CD4-positive, alpha-beta T cell (primary cell): ENCODE measurements around the gene ARID1B. TPM values are rescaled to one million over a fixed set of nuclear protein-coding genes. Genes with fewer than 3 reads are reported as not detected.

ENCODE experiments used
- ATAC-seq: fragments of 200-7000 bp; cut with Tn5 transposase; one replicate; pipeline ENCODE4 v1.10.0; 2022; ENCODE audit warnings: mild to moderate bottlenecking; ENCODE audit not compliant: poor library complexity
- CTCF ChIA-PET: fragments of 350-600 bp; sonication (Branson Sonifier 250); formaldehyde crosslinking; loops from one replicate; lab custom pipeline; 2021; ENCODE audit warnings: antibody characterized with exemption, inconsistent platforms; lab: Charles Lee
- POLR2A ChIA-PET: fragments of 350-600 bp; sonication (Branson Sonifier 250); formaldehyde crosslinking; loops from one replicate; lab custom pipeline; 2021; ENCODE audit warnings: antibody characterized with exemption, inconsistent platforms; lab: Charles Lee
- DNase-seq, 14 experiments: peaks; one replicate each; pipeline ENCODE4 v3.0.0-alpha.2; 2013 to 2020; ENCODE audit warnings: mixed read lengths in 2 of 14
- H3K27ac ChIP-seq, 2 donors: one replicate each; pipeline versions ENCODE4 v1.5.1 to v1.7.0; 2013; ENCODE audit warnings: low read length in 2 of 2, low read depth in 1 of 2, mild to moderate bottlenecking in 1 of 2
- H3K27me3 ChIP-seq, 2 experiments: 1 replicate in 1 of 2; 2 replicates in 1 of 2; pipeline versions ENCODE4 v1.6.1 to v1.7.0; 2013; ENCODE audit warnings: low read length in 2 of 2, control low read depth in 1 of 2, mild to moderate bottlenecking in 1 of 2, moderate library complexity in 1 of 2; ENCODE audit not compliant: insufficient read depth in 2 of 2, control insufficient read depth in 1 of 2
- H3K36me3 ChIP-seq: one replicate; pipeline ENCODE4 v1.6.1; 2013; ENCODE audit warnings: low read length, control low read depth; ENCODE audit not compliant: insufficient read depth
- H3K4me1 ChIP-seq: one replicate; pipeline ENCODE4 v1.6.1; 2013; ENCODE audit warnings: low read length, control low read depth; ENCODE audit not compliant: insufficient read depth
- H3K4me3 ChIP-seq: one replicate; pipeline ENCODE4 v1.5.1; 2013; ENCODE audit warnings: mild to moderate bottlenecking, low read length, moderate library complexity
- H3K9me3 ChIP-seq, 2 experiments: 1 replicate in 1 of 2; 2 replicates in 1 of 2; pipeline versions ENCODE4 v1.6.1 to v1.7.0; 2013; ENCODE audit warnings: low read length in 2 of 2, mild to moderate bottlenecking in 2 of 2, control low read depth in 1 of 2, moderate library complexity in 1 of 2; ENCODE audit not compliant: control insufficient read depth in 1 of 2, insufficient read depth in 1 of 2
- H3K27ac Mint-ChIP-seq: one replicate; pipeline ENCODE4 v1.8.0; 2020; ENCODE audit warnings: mixed read lengths
- H3K27me3 Mint-ChIP-seq: one replicate; pipeline ENCODE4 v1.8.0; 2021; ENCODE audit warnings: mixed read lengths
- H3K36me3 Mint-ChIP-seq: one replicate; pipeline ENCODE4 v1.8.0; 2021; ENCODE audit warnings: low read depth, mixed read lengths
- H3K4me1 Mint-ChIP-seq: one replicate; pipeline ENCODE4 v1.8.0; 2021; ENCODE audit warnings: low read depth, mixed read lengths
- H3K4me3 Mint-ChIP-seq: one replicate; pipeline ENCODE4 v1.8.0; 2020; ENCODE audit warnings: mild to moderate bottlenecking, mixed read lengths
- H3K9me3 Mint-ChIP-seq: one replicate; pipeline ENCODE4 v1.8.0; 2020; ENCODE audit warnings: mixed read lengths
- CTCF ChIP-seq: fragments of 200-600 bp; IDR thresholded peaks from one replicate; pipeline ENCODE4 v1.8.0; 2022; ENCODE audit warnings: antibody characterized with exemption, mild to moderate bottlenecking
- intact Hi-C, 2 experiments: fragments of 100-400 bp; cut with DNase I in 1 of 2; cut with micrococcal nuclease in 1 of 2; formaldehyde crosslinking; loops; one replicate each; pipeline versions ENCODE4 v1.15.1 to v1.9.0; 2023 to 2025; cut with DNase I, micrococcal nuclease
- total RNA-seq, 174 experiments: library from RNA in 2 of 174; stranded (reverse) in 2 of 174; gene quantifications; one replicate each; pipeline ENCODE4 v1.2.3 and lab custom pipeline; 2021 to 2026

Gene ARID1B
- total RNA-seq, 2 experiments from 2014 or later, result 120 to 125 TPM

GRCh38 chr6:157087974-157088373 is 310.8 kb downstream of the ARID1B start:
- no peak for ATAC-seq

GRCh38 chr6:157088841-157089240 is 311.7 kb downstream of the ARID1B start:
- Histone ChIP-seq H3K27me3 (no peaks in the 10 kb centered on the region), H3K9me3 (no peaks in the 10 kb centered on the region), H3K4me3 (no peak overlapping the region), H3K36me3 (peaks cover 29% of the 10 kb centered on the region), H3K27ac (no peak overlapping the region), H3K4me1 (no peaks in the 10 kb centered on the region)
- ATAC-seq (no peak), DNase-seq (no peak)
- Mint-ChIP-seq H3K4me3 (no peak overlapping the region), H3K36me3 (peaks cover 85% of the 10 kb centered on the region), H3K27ac (peak overlapping the region; percentile 22), H3K4me1 (peaks cover 42% of the 10 kb centered on the region), H3K9me3 (no peaks in the 10 kb centered on the region), H3K27me3 (no peaks in the 10 kb centered on the region)
- no peak for TF ChIP-seq CTCF
- intact Hi-C loops, result no loop called here
- ChIA-PET POLR2A (no interaction called here), CTCF (no interaction called here)

More at GRCh38 chr6:157087974-157088373, 310.8 kb downstream of the ARID1B start:
- H3K4me1 ChIP-seq, result no peaks in the 10 kb centered on the region
- peaks cover 76% of the 10 kb centered on the region for H3K36me3 Mint-ChIP-seq
- ChIA-PET CTCF (no interaction called here), POLR2A (no interaction called here)
- no peak overlapping the region for H3K4me3 Mint-ChIP-seq
- H3K9me3 ChIP-seq, result no peaks in the 10 kb centered on the region
- no peaks in the 10 kb centered on the region for H3K9me3 Mint-ChIP-seq
- H3K27ac ChIP-seq, result no peak overlapping the region
- TF ChIP-seq CTCF, result no peak
- peaks cover 29% of the 10 kb centered on the region for H3K36me3 ChIP-seq
- no peaks in the 10 kb centered on the region for H3K27me3 Mint-ChIP-seq
- H3K4me1 Mint-ChIP-seq, result peaks cover 39% of the 10 kb centered on the region
- intact Hi-C loops, result no loop called here
- no peaks in the 10 kb centered on the region for H3K27me3 ChIP-seq
- no peak overlapping the region for H3K27ac Mint-ChIP-seq
- no peak for DNase-seq
- no peak overlapping the region for H3K4me3 ChIP-seq

GRCh38 chr6:157089258-157089657 is 312.1 kb downstream of the ARID1B start:
- ATAC-seq, result no peak
- ChIA-PET POLR2A (no interaction called here), CTCF (no interaction called here)
- no peaks in the 10 kb centered on the region for H3K27me3 Mint-ChIP-seq
- peaks cover 45% of the 10 kb centered on the region for H3K4me1 Mint-ChIP-seq
- no peaks in the 10 kb centered on the region for H3K9me3 ChIP-seq
- H3K9me3 Mint-ChIP-seq, result no peaks in the 10 kb centered on the region
- no peaks in the 10 kb centered on the region for H3K4me1 ChIP-seq
- intact Hi-C loops, result no loop called here
- DNase-seq, result no peak
- H3K4me3 ChIP-seq, result no peak overlapping the region
- H3K36me3 ChIP-seq, result peaks cover 29% of the 10 kb centered on the region
- no peak for TF ChIP-seq CTCF
- no peak overlapping the region for H3K27ac ChIP-seq
- peaks cover 85% of the 10 kb centered on the region for H3K36me3 Mint-ChIP-seq
- H3K27ac Mint-ChIP-seq, result peak overlapping the region; percentile 22
- H3K4me3 Mint-ChIP-seq, result no peak overlapping the region
- no peaks in the 10 kb centered on the region for H3K27me3 ChIP-seq
